HL-60 (cell line): ENCODE measurements around the gene FLT4.

ENCODE experiments used
- DNase-seq, 2 experiments: peaks; one replicate each; pipeline ENCODE4 v3.0.0-alpha.2; 2010 to 2020; ENCODE audit warnings: low read depth in 1 of 2, low spot score in 1 of 2
- H3K27ac ChIP-seq: fragments of 250-450 bp; sonication (Bioruptor Pico); replicated peaks from 2 replicates; pipeline ENCODE4 v1.5.1; 2020; ENCODE audit warnings: mild to moderate bottlenecking, moderate library complexity
- H3K27me3 ChIP-seq: fragments of 250-450 bp; sonication (Bioruptor Pico); 2 replicates; pipeline ENCODE4 v1.5.1; 2021; ENCODE audit warnings: mild to moderate bottlenecking, moderate library complexity; ENCODE audit not compliant: insufficient read depth, poor library complexity, severe bottlenecking
- H3K4me3 ChIP-seq: replicated peaks from 2 replicates; pipeline ENCODE4 v1.5.1; 2011; ENCODE audit warnings: mild to moderate bottlenecking, control low read depth, low read length; ENCODE audit not compliant: insufficient read depth
- CTCF ChIP-seq: IDR thresholded peaks from one replicate; pipeline ENCODE4 v1.5.1; 2011; ENCODE audit warnings: low read length, control low read depth, inconsistent platforms; ENCODE audit not compliant: insufficient read depth
- GABPA ChIP-seq: IDR thresholded peaks from 2 replicates; pipeline ENCODE4 v1.6.1; 2012; ENCODE audit warnings: low read depth
- POLR2AphosphoS5 ChIP-seq: IDR thresholded peaks from 2 replicates; pipeline ENCODE4 v1.6.1; 2012; ENCODE audit warnings: low read depth
- REST ChIP-seq: IDR thresholded peaks from 2 replicates; pipeline ENCODE4 v1.6.1; 2012; ENCODE audit warnings: low read depth; ENCODE audit not compliant: insufficient replicate concordance
- SPI1 ChIP-seq: IDR thresholded peaks from 2 replicates; pipeline ENCODE4 v1.6.1; 2012; ENCODE audit warnings: low read depth, mild to moderate bottlenecking, borderline replicate concordance

FLT4 gene

GRCh38 chr5:180605554-180606214 lies 43.7 kb downstream of the FLT4 start:
- Histone ChIP-seq H3K27me3 (no peaks in the 10 kb centered on the region), H3K4me3 (no peak overlapping the region), H3K27ac (no peak overlapping the region)
- peak; percentile 16 to 60 for DNase-seq
- TF ChIP-seq CTCF (peak; percentile 74), POLR2AphosphoS5 (no peak)

GRCh38 chr5:180604271-180604670 lies 45.1 kb downstream of the FLT4 start:
- H3K27me3 ChIP-seq, result no peaks in the 10 kb centered on the region
- no peak for DNase-seq
- no peak for TF ChIP-seq CTCF
- no peak for TF ChIP-seq REST
- no peak for TF ChIP-seq GABPA

GRCh38 chr5:180603076-180603594 lies 46.3 kb downstream of the FLT4 start:
- Histone ChIP-seq H3K27ac (no peak overlapping the region), H3K4me3 (no peak overlapping the region), H3K27me3 (no peaks in the 10 kb centered on the region)
- TF ChIP-seq REST (no peak), SPI1 (no peak), GABPA (no peak)
- DNase-seq, result no peak

More at GRCh38 chr5:180604271-180604670, 45.1 kb downstream of the FLT4 start:
- no peak overlapping the region for H3K4me3 ChIP-seq
- no peak overlapping the region for H3K27ac ChIP-seq

- TF ChIP-seq POLR2AphosphoS5 (no peak), REST (no peak), GABPA (no peak), SPI1 (no peak), CTCF (no peak)
- no peak overlapping the region for H3K4me3 ChIP-seq
- DNase-seq, result no peak
- no peaks in the 10 kb centered on the region for H3K27me3 ChIP-seq
- H3K27ac ChIP-seq, result no peak overlapping the region
These were observed 46.8 kb downstream of the FLT4 start for GRCh38 chr5:180602481-180603075.
